Activated T-helper 17 cell treated with anti-CD3 and anti-CD28 coated beads, Interleukin-2, amount 50 U/mL, for 72 hours (primary cell): ENCODE results near the gene SMCR8. TPM values are rescaled to one million over a fixed set of nuclear protein-coding genes. Genes with fewer than 3 reads are reported as not detected.
"Not testable (repeated sequence)": the region's sequence is repeated elsewhere in the genome, so short reads cannot be mapped to it uniquely, and the experiment has no call there.

ENCODE experiments used
- ATAC-seq: fragments of 150-1000 bp; cut with Tn5 transposase; replicated peaks from 2 replicates; pipeline ENCODE4 v1.10.0; 2021; ENCODE audit warnings: mild to moderate bottlenecking, moderate library complexity
- H3K27ac Mint-ChIP-seq: one replicate; pipeline ENCODE4 v1.8.0; 2022; ENCODE audit warnings: mixed read lengths
- H3K27me3 Mint-ChIP-seq: one replicate; pipeline ENCODE4 v1.8.0; 2022; ENCODE audit warnings: mixed read lengths
- H3K36me3 Mint-ChIP-seq: one replicate; pipeline ENCODE4 v1.8.0; 2022; ENCODE audit warnings: low read depth, mild to moderate bottlenecking, mixed read lengths
- H3K4me1 Mint-ChIP-seq: one replicate; pipeline ENCODE4 v1.8.0; 2022; ENCODE audit warnings: mixed read lengths
- H3K4me3 Mint-ChIP-seq: one replicate; pipeline ENCODE4 v1.8.0; 2022; ENCODE audit warnings: mild to moderate bottlenecking, mixed read lengths
- H3K9me3 Mint-ChIP-seq: one replicate; pipeline ENCODE4 v1.8.0; 2022; ENCODE audit warnings: mixed read lengths
- total RNA-seq, 2 donors: library from RNA; stranded (reverse); gene quantifications; one replicate each; pipeline ENCODE4 v1.2.3, GENCODE V29; 2022

The SMCR8 gene, protein sequence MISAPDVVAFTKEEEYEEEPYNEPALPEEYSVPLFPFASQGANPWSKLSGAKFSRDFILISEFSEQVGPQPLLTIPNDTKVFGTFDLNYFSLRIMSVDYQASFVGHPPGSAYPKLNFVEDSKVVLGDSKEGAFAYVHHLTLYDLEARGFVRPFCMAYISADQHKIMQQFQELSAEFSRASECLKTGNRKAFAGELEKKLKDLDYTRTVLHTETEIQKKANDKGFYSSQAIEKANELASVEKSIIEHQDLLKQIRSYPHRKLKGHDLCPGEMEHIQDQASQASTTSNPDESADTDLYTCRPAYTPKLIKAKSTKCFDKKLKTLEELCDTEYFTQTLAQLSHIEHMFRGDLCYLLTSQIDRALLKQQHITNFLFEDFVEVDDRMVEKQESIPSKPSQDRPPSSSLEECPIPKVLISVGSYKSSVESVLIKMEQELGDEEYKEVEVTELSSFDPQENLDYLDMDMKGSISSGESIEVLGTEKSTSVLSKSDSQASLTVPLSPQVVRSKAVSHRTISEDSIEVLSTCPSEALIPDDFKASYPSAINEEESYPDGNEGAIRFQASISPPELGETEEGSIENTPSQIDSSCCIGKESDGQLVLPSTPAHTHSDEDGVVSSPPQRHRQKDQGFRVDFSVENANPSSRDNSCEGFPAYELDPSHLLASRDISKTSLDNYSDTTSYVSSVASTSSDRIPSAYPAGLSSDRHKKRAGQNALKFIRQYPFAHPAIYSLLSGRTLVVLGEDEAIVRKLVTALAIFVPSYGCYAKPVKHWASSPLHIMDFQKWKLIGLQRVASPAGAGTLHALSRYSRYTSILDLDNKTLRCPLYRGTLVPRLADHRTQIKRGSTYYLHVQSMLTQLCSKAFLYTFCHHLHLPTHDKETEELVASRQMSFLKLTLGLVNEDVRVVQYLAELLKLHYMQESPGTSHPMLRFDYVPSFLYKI
- total RNA-seq: 10 to 100 TPM; 21.7 to 25.5 TPM

DNA sequence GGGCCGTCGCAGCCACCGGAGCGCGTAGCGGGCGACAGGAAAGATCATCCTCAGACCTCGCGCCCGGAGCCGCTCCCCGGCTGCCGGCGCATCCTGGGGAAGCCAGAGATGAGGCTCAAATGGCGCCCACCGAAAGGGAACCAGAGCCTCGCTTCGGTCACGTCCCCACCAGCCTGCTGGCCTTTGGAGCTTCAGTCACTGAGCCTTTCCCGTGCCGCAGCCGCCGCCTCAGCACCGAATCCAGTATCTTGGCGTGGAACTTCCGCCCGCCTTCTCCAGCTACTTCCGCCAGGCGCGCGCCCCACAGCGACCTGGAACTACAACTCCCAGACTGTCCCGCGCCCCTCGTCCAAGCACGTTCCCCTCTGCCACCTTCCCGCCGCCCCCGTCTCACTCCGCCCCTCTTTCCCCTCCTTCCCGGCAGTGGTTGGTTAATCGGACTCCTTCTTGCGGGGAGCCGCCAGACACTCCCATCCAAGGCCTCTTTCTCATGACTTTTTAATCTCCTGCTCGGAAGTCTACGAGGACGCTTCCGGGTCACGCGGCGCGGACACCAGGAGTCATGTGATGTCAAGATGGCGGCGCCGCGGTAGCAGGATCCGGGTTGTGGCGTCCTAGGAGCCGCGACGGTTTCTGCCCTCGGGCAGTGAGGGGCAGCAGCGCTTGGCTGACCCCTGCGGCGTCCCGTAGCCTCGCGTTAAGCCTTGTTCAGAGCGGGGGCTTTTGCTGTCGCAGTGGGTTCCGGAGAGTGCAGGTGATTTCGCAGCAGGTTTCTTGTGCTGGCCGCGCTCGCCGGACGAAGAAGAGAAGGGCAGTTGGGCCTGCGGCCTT, at the start of gene SMCR8, which contains the start of gene TOP3A:
Gene SMCR8 (plus strand): TSS at position 563 of the 831 bp plus-strand sequence. CDS start 497 bp downstream, outside the sequence.
Gene TOP3A (minus strand): TSS at position 264 of the 831 bp plus-strand sequence. CDS start 216 bp downstream, at position 48.
- H3K27ac Mint-ChIP-seq: peak within 1 kb of the TSS; percentile 94
- no peaks in the 10 kb centered on the region for H3K9me3 Mint-ChIP-seq
- peak; percentile 95 for ATAC-seq
- peaks cover 85% of the 10 kb centered on the region for H3K36me3 Mint-ChIP-seq
- H3K4me3 Mint-ChIP-seq: peak within 1 kb of the TSS; percentile 83
- H3K27me3 Mint-ChIP-seq: no peaks in the 10 kb centered on the region
- H3K4me1 Mint-ChIP-seq: peaks cover 27% of the 10 kb centered on the region

DNA sequence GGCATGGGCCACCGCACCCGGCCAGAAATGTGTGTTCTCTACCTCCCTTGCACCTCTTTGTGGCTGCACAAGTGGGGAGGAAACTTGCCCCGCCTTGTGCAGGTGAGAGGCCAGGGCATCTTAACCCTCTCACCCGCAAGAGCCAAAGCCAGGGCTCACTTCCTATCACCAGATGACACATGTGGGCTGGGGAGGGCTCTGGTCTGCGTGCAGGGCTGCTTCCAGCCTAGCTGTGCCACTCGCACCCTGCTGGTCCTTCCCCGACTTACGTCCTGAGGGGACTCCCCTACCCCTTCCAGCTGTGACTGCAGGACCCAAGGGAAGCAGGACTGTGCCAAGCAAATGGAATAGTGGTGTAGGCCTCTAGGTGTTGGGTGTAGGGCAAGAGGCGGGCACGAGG, 47.7 kb upstream of the SMCR8 start:
- Mint-ChIP-seq H3K9me3 (no peaks in the 10 kb centered on the region), H3K27ac (no peak overlapping the region), H3K27me3 (no peaks in the 10 kb centered on the region), H3K4me3 (no peak overlapping the region), H3K36me3 (peaks cover 17% of the 10 kb centered on the region), H3K4me1 (no peaks in the 10 kb centered on the region)
- ATAC-seq: peak; percentile 21

DNA sequence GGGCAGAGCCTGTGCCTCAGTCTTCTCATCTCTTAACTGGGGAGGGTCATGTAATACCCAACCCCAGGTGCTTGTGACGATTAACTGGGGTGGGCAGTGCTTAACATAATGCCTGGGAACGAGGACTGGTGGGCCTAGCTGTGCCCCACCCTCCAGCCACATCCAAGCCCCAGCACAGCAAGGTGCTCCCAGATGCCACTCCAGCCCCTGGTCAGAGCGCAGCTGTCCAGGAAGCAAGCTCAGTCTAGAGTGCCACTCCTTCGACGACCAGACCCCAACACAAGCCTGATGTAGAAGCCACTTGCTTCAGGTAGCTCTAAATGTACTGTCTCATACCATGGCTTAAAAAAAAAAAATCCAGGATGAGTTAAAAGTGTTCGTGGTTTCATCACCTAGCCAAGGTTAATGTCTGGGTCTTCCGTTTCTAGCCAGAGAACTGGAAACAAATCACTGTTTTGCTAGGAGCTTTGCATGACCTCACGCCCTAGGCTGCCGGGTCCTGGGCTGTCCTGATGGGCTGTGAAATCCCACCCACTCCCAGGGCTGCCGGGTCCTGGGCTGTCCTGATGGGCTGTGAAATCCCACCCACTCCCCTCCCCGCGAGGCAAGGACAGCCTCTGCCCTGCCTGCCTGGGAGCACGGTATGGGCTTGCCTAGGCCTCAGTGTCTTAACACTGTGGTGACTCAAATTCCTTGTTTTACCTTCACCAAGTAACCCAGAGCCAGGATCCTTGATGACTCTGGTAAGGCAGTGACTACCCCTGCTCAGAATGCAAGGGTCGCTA, 47.0 kb upstream of the SMCR8 start:
- Mint-ChIP-seq H3K36me3 (peaks cover 22% of the 10 kb centered on the region), H3K27me3 (no peaks in the 10 kb centered on the region), H3K9me3 (no peaks in the 10 kb centered on the region), H3K4me1 (no peaks in the 10 kb centered on the region), H3K27ac (no peak overlapping the region), H3K4me3 (no peak overlapping the region)
- ATAC-seq: peak; percentile 21

DNA sequence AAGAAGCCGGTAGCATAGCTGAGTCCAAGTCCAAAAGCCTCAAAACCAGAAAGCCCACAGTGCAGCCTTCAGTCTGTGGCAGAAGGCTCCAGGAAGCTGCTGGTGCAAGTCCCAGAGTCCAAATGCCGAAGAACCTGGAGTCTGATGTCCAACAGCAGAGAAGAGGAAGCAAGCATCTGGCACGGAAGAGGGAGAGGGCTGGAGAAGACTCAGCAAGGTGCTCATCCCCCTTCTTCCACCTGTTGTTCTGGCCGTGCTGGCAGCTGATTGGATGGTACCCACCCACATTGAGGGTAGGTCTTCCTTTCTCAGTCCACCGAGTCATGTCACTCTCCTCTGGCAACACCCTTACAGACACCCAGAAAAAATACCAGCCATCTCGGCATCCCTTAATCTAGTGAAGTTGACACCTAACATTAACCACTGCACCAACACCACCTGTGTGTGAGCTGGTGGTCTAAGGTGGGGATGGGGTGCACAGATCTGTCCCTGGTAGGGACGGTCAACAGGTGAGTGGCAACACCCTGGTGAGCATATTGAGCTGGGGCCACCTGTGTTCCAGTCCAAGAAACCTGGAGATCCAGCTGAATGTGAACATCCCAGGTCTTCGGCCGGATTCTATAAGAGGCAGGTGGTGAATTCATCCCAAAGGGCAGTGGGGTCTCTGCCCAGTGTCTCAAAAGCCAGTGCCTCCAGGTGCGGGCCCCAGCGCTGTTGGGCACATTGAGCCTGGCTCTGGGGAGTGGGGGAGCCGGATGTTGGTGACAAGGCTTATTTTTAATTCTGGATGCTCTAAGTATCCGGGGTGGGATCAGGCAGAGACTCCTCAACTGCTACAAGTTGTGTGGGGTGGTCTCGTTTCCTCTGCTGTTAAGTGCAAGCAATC, 44.8 kb upstream of the SMCR8 start:
- H3K9me3 Mint-ChIP-seq: no peaks in the 10 kb centered on the region
- peaks cover 31% of the 10 kb centered on the region for H3K36me3 Mint-ChIP-seq
- no peak for ATAC-seq
- peak overlapping the region; percentile 25 for H3K27ac Mint-ChIP-seq
- no peak overlapping the region for H3K4me3 Mint-ChIP-seq
- no peaks in the 10 kb centered on the region for H3K27me3 Mint-ChIP-seq
- no peaks in the 10 kb centered on the region for H3K4me1 Mint-ChIP-seq

DNA sequence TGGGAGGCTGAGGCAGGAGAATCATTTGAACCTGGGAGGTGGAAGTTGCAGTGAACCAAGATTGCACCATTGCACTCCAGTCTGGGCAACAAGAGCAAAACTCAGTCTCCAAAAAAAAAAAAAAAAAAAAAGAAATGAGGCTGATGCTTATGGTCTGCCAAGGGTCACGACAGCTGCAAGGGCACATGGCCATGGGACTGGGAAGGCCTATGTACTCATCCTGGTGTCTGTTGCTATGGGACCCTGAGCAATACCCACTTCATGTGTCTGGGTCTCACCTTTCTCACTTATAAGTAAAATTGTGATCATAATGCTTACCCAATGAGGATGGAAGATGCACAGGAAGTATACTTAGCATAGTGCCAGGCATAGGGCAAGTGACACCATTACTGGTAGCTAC, 38.0 kb upstream of the SMCR8 start:
- Mint-ChIP-seq H3K36me3 (peaks cover 83% of the 10 kb centered on the region), H3K27me3 (no peaks in the 10 kb centered on the region), H3K27ac (no peak overlapping the region), H3K4me3 (no peak overlapping the region), H3K9me3 (no peaks in the 10 kb centered on the region), H3K4me1 (no peaks in the 10 kb centered on the region)
- no peak for ATAC-seq

DNA sequence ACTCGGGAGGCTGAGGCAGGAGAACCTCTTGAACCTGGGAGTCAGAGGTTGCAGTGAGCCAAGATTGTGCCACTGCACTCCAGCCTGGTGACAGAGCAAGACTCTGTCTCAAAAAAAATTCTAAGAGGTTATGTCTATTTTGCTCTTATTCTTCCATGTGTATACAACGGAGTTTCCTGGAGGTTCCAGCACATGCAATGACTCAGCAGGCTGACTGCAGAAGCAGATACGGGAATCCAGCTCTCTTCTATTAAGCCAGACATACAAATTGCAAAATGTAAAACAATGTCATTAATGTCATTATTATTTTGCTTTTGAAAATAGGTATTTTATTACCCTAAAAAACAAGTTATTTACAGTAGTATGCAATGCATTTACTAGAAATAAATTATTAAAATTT, 36.2 kb upstream of the SMCR8 start:
- no peaks in the 10 kb centered on the region for H3K9me3 Mint-ChIP-seq
- no peaks in the 10 kb centered on the region for H3K4me1 Mint-ChIP-seq

DNA sequence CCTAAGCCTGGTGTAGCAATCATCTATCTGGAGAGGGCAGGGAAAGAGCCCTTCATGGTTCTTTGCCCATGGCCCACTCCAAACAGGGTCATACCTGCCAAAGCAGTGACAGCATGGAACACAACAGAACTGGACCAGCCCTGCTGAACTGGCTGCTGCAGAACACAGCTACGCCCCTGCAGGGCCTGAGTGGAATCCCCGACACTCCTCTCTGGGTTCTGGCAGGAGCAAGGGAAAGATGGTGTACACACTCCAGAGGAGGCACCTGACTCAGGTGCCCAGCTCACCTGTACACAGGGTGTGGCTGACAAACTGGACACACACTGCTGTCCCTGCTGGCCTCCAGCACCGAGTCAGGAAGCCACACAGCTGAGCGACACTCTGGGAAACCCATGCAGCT, 34.8 kb upstream of the SMCR8 start:
- H3K27me3 Mint-ChIP-seq: no peaks in the 10 kb centered on the region

More for the DNA sequence above, 36.2 kb upstream of the SMCR8 start:
- H3K27me3 Mint-ChIP-seq: no peaks in the 10 kb centered on the region
- H3K27ac Mint-ChIP-seq: no peak overlapping the region
- no peak overlapping the region for H3K4me3 Mint-ChIP-seq
- peaks cover 86% of the 10 kb centered on the region for H3K36me3 Mint-ChIP-seq
- no peak for ATAC-seq

DNA sequence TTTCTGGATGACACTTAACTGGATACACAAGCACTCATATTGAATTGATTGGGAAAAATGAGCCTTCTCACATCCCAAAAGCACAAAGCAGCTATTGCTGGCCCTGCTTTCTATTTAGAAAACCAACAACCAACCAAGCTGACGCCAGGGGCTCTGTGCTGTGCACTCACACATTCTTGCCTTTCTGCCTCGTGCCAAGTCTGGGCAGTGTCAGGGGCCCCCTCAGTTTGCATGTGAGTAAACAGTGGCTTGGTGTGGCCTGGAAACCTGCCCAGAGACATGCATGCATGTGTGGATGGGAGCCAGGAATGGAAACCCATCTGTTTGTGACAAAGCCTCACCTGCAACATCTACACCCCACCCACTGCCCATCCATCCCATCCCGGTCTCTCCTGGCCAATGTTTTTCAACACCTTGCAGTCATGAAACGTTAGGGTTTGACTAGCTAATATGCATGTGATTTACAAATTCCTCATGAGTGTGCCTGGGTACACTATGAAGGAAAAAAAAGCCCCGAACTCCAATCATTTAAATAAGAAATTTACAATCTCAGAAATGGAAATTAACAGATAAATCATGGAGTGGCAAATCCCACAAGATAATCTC, 34.2 kb upstream of the SMCR8 start:
- no peaks in the 10 kb centered on the region for H3K4me1 Mint-ChIP-seq
- no peak overlapping the region for H3K4me3 Mint-ChIP-seq
- no peaks in the 10 kb centered on the region for H3K27me3 Mint-ChIP-seq
- H3K36me3 Mint-ChIP-seq: peaks cover 91% of the 10 kb centered on the region
- H3K9me3 Mint-ChIP-seq: no peaks in the 10 kb centered on the region
- no peak for ATAC-seq
- H3K27ac Mint-ChIP-seq: no peak overlapping the region

More for the DNA sequence above, 34.8 kb upstream of the SMCR8 start:
- peaks cover 91% of the 10 kb centered on the region for H3K36me3 Mint-ChIP-seq
- no peaks in the 10 kb centered on the region for H3K4me1 Mint-ChIP-seq
- no peak overlapping the region for H3K4me3 Mint-ChIP-seq
- ATAC-seq: no peak
- H3K9me3 Mint-ChIP-seq: no peaks in the 10 kb centered on the region
- no peak overlapping the region for H3K27ac Mint-ChIP-seq

DNA sequence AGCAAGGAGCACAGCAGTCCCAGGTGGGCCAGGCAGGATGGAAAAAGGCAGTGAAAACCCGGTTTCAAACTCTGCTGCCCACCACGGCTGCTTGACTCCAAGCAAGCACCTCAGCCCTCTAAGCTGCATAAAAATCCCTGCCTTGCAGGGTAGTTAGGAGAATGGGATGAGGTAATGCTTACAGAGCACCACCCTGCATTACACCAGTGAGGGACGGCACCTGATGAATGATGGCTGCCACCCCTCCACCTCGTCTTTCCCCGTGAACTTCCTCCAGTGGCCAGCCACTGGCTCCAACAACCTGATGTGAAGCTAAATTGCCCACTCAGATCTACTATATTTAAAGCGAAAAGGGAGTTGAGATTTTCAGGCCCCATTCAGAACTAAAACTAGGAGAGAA, 33.3 kb upstream of the SMCR8 start:
- peaks cover 91% of the 10 kb centered on the region for H3K36me3 Mint-ChIP-seq
- no peaks in the 10 kb centered on the region for H3K27me3 Mint-ChIP-seq
- no peaks in the 10 kb centered on the region for H3K4me1 Mint-ChIP-seq
- no peak overlapping the region for H3K4me3 Mint-ChIP-seq
- H3K27ac Mint-ChIP-seq: no peak overlapping the region
- ATAC-seq: no peak
- no peaks in the 10 kb centered on the region for H3K9me3 Mint-ChIP-seq

DNA sequence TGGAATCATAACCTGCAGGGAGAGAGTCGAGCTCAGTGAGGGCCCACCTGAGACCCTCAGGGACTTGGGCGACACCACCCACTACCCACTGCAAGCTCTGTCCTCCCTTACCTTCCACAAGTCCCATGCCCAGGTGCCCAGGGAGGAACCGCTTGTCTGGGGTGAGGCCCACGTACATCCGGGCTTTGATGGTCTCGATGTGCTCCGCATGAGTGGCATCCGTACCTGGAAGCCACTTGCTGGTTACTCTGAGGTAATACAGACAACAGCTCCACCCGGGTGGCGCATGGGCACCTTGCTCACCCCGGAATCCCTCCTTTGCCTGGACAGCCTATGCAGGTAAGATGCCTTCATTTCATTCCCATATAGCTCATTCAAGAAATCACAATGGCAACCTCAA, 29.8 kb upstream of the SMCR8 start:
- no peak overlapping the region for H3K27ac Mint-ChIP-seq
- no peak for ATAC-seq
- H3K4me1 Mint-ChIP-seq: no peaks in the 10 kb centered on the region
- H3K9me3 Mint-ChIP-seq: no peaks in the 10 kb centered on the region
- H3K36me3 Mint-ChIP-seq: peaks cover 98% of the 10 kb centered on the region
- no peaks in the 10 kb centered on the region for H3K27me3 Mint-ChIP-seq
- H3K4me3 Mint-ChIP-seq: no peak overlapping the region

DNA sequence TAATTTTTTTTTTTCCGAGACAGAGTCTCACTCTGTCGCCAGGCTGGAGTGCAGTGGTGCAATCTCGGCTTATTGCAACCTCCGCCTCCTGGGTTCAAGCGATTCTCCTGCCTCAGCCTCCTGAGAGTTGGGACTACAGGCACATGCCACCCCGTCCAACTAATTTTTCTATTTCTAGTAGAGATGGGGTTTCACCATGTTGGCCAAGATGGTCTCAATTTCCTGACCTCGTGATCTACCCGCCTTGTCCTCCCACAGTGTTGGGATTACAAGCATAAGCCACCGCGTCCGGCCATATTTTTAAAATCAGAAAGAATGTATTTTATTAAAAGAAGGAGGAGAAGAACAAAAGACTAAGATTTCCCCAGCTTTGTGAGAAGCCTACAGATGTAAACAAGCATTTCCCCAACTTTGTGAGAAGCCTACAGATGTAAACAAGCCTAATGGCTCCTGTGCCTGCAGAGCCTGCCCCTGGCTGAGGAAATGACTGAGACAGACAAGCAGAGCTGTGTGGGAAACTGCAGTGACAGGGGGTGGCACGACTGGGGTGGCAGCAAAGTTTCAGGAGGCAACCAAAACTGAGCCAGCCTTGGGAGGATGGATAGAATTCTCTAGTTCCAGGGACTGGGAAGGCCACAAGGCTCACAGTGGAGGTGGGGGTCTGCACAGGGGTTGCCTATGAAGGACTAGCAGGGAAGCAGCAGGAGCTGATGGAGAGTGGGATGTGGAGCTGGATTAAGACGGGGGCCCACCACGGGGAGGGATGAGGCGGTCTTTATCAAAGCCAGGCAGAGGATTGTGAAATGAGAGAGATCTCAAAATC, 23.2 kb upstream of the SMCR8 start:
- H3K27ac Mint-ChIP-seq: no peak overlapping the region
- peaks cover 98% of the 10 kb centered on the region for H3K36me3 Mint-ChIP-seq
- H3K9me3 Mint-ChIP-seq: no peaks in the 10 kb centered on the region

DNA sequence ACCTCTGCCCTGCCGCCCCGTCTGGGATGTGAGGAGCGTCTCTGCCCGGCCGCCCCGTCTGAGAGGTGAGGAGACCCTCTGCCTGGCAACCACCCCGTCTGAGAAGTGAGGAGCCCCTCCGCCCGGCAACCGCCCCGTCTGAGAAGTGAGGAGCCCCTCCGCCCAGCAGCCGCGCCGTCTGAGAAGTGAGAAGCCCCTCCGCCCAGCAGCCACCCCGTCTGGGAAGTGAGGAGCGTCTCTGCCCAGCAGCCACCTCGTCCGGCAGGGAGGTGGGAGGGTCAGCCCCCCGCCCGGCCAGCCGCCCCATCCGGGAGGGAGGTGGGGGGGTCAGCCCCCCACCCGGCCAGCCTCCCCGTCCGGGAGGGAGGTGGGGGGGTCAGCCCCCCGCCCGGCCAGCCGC, 17.0 kb upstream of the SMCR8 start:
- not testable (repeated sequence) for H3K9me3 Mint-ChIP-seq, H3K27me3 Mint-ChIP-seq
- peaks cover 86% of the 10 kb centered on the region for H3K36me3 Mint-ChIP-seq

More for the DNA sequence above, 23.2 kb upstream of the SMCR8 start:
- no peaks in the 10 kb centered on the region for H3K27me3 Mint-ChIP-seq
- no peak overlapping the region for H3K4me3 Mint-ChIP-seq
- no peaks in the 10 kb centered on the region for H3K4me1 Mint-ChIP-seq
- no peak for ATAC-seq

More for the DNA sequence above, 17.0 kb upstream of the SMCR8 start:
- not testable (repeated sequence) for H3K4me1 Mint-ChIP-seq, H3K4me3 Mint-ChIP-seq, H3K27ac Mint-ChIP-seq, ATAC-seq
